B cell (primary cell): ENCODE measurements around the gene CRK. TPM values are rescaled to one million over a fixed set of nuclear protein-coding genes. Genes with fewer than 3 reads are reported as not detected.

ENCODE experiments used
- ATAC-seq: fragments of 200-7000 bp; cut with Tn5 transposase; one replicate; pipeline ENCODE4 v1.10.0; 2021; ENCODE audit warnings: low read depth, mild to moderate bottlenecking, moderate number of reproducible peaks, moderate library complexity
- CTCF ChIA-PET: fragments of 350-600 bp; sonication (Branson Sonifier 250); formaldehyde crosslinking; loops from one replicate; lab custom pipeline; 2021; ENCODE audit warnings: antibody characterized with exemption, inconsistent platforms; lab: Charles Lee
- POLR2A ChIA-PET: fragments of 350-600 bp; sonication (Branson Sonifier 250); formaldehyde crosslinking; loops from one replicate; lab custom pipeline; 2021; ENCODE audit warnings: antibody characterized with exemption; lab: Charles Lee
- DNase-seq: peaks from one replicate; pipeline ENCODE4 v3.0.0; 2013
- H2AFZ ChIP-seq: 2 replicates; pipeline ENCODE4 v1.6.1; 2012; ENCODE audit warnings: mild to moderate bottlenecking, low read depth, low read length; ENCODE audit not compliant: insufficient read depth, poor library complexity, severe bottlenecking
- H3K27ac ChIP-seq, 2 donors: 1 replicate in 1 of 2; 2 replicates in 1 of 2; pipeline ENCODE4 v1.5.1; 2012 to 2013; ENCODE audit warnings: low read length in 2 of 2, mild to moderate bottlenecking in 2 of 2, moderate library complexity in 1 of 2
- H3K27me3 ChIP-seq, 4 experiments: fragments of 200-600 bp in 1 of 4; sonication (generic) in 1 of 4; replicated peaks in 1 of 4; 1 replicate in 2 of 4; 2 replicates in 2 of 4; pipeline versions ENCODE4 v1.6.1 to v1.7.0; 2013 to 2016; ENCODE audit warnings: low read length in 3 of 4, mild to moderate bottlenecking in 2 of 4, mixed read lengths in 1 of 4, moderate library complexity in 1 of 4; ENCODE audit not compliant: insufficient read depth in 4 of 4, control insufficient read depth in 3 of 4; ENCODE audit errors: control extremely low read depth in 1 of 4
- H3K36me3 ChIP-seq, 2 experiments: replicated peaks in 1 of 2; 1 replicate in 1 of 2; 2 replicates in 1 of 2; pipeline versions ENCODE4 v1.6.1 to v1.7.1; 2013; ENCODE audit warnings: low read length in 1 of 2; ENCODE audit not compliant: insufficient read depth in 2 of 2, control insufficient read depth in 1 of 2; ENCODE audit errors: control extremely low read depth in 1 of 2, extremely low read depth in 1 of 2
- H3K4me1 ChIP-seq, 2 donors: fragments of 200-600 bp in 1 of 2; sonication (generic) in 1 of 2; 1 replicate in 1 of 2; 2 replicates in 1 of 2; pipeline versions ENCODE4 v1.5.1 to v1.6.1; 2013 to 2017; ENCODE audit warnings: low read length in 2 of 2; ENCODE audit not compliant: control insufficient read depth in 2 of 2, insufficient read depth in 2 of 2
- H3K4me2 ChIP-seq: replicated peaks from 2 replicates; pipeline ENCODE3; 2012; ENCODE audit warnings: mild to moderate bottlenecking, low read depth, low read length; ENCODE audit not compliant: poor library complexity, severe bottlenecking
- H3K4me3 ChIP-seq, 5 experiments: fragments of 200-600 bp in 1 of 5; sonication (generic) in 1 of 5; 1 replicate in 3 of 5; 2 replicates in 2 of 5; pipeline versions ENCODE4 v1.5.1 to v1.7.0; 2011 to 2016; ENCODE audit warnings: low read length in 4 of 5, mild to moderate bottlenecking in 4 of 5, low read depth in 2 of 5, control low read depth in 1 of 5, moderate library complexity in 1 of 5; ENCODE audit not compliant: insufficient read depth in 1 of 5; ENCODE audit errors: control extremely low read depth in 1 of 5, extremely low read depth in 1 of 5
- H3K79me2 ChIP-seq: fragments of 200-600 bp; sonication (generic); one replicate; pipeline ENCODE4 v1.6.0; 2016; ENCODE audit warnings: low read length; ENCODE audit not compliant: control insufficient read depth, insufficient read depth
- H3K9ac ChIP-seq: fragments of 200-600 bp; sonication (generic); 2 replicates; pipeline ENCODE4 v1.6.1; 2017; ENCODE audit warnings: mild to moderate bottlenecking, low read length, moderate library complexity
- H3K9me3 ChIP-seq, 3 donors: one replicate each; pipeline versions ENCODE4 v1.6.1 to v1.7.1; 2013; ENCODE audit warnings: low read length in 2 of 3; ENCODE audit not compliant: control insufficient read depth in 2 of 3, insufficient read depth in 1 of 3; ENCODE audit errors: control extremely low read depth in 1 of 3
- H4K20me1 ChIP-seq: 2 replicates; pipeline ENCODE4 v1.6.0; 2012; ENCODE audit warnings: mild to moderate bottlenecking, low read length; ENCODE audit not compliant: insufficient read depth, control insufficient read depth, poor library complexity, severe bottlenecking
- H3K27ac Mint-ChIP-seq: one replicate; pipeline ENCODE4 v1.8.0; 2021; ENCODE audit warnings: mixed read lengths
- H3K27me3 Mint-ChIP-seq: one replicate; pipeline ENCODE4 v1.8.0; 2021; ENCODE audit warnings: mixed read lengths
- H3K4me1 Mint-ChIP-seq: one replicate; pipeline ENCODE4 v1.8.0; 2021; ENCODE audit warnings: mixed read lengths
- H3K4me3 Mint-ChIP-seq: one replicate; pipeline ENCODE4 v1.8.0; 2021; ENCODE audit warnings: mixed read lengths
- H3K9me3 Mint-ChIP-seq: one replicate; pipeline ENCODE4 v1.8.0; 2022; ENCODE audit warnings: mixed read lengths; ENCODE audit not compliant: insufficient read depth
- CTCF ChIP-seq: fragments of 200-600 bp; IDR thresholded peaks from one replicate; pipeline ENCODE4 v1.8.0; 2022; ENCODE audit warnings: antibody characterized with exemption, mild to moderate bottlenecking
- EZH2 ChIP-seq: IDR thresholded peaks from 2 replicates; pipeline ENCODE4 v1.6.1; 2012; ENCODE audit warnings: borderline replicate concordance, low read depth, mild to moderate bottlenecking, moderate library complexity, low read length; ENCODE audit not compliant: insufficient read depth, poor library complexity, severe bottlenecking
- WGBS: methylation state at CpG from one replicate; pipeline ENCODE4 v1.1.5; 2013; ENCODE audit warnings: missing lambda C conversion rate; ENCODE audit not compliant: insufficient coverage; 5-methylcytosine and 5-hydroxymethylcytosine counted together
- intact Hi-C: fragments of 100-400 bp; cut with micrococcal nuclease; formaldehyde crosslinking; loops from one replicate; pipeline ENCODE4 v1.10.0; 2022
- polyA plus RNA-seq: library from polyadenylated mRNA; depleted of rRNA; stranded (reverse); fragments of >200 nt; gene quantifications from 2 replicates; pipeline ENCODE4 v1.2.3, GENCODE V29; 2012
- total RNA-seq, 2 donors: library from RNA; stranded (reverse); fragments of 120-200 nt in 1 of 2; gene quantifications; 1 replicate in 1 of 2; 2 replicates in 1 of 2; pipeline versions ENCODE4 v1.2.3 to v1.2.4, GENCODE V29; 2013 to 2022

Gene CRK
- total and polyA plus RNA-seq, 2 donors (not counting 1 experiment from before 2014, with no cell fraction given) = 8.2 to 36.4 TPM

- Histone ChIP-seq H4K20me1 (no peaks in the 10 kb centered on the region), H2AFZ (no peak overlapping the region), H3K79me2 (peaks cover 20% of the 10 kb centered on the region), H3K4me3 (no peak overlapping the region), H3K9ac (no peak overlapping the region), H3K4me2 (no peak overlapping the region), H3K27me3 (no peaks in the 10 kb centered on the region), H3K9me3 (no peaks in the 10 kb centered on the region), H3K27ac (no peak overlapping the region), H3K36me3 (peaks cover 0 to 45% of the 10 kb centered on the region in 2 experiments), H3K4me1 (no peaks in the 10 kb centered on the region)
- DNase-seq = no peak
- intact Hi-C loops = no loop called here
- Mint-ChIP-seq H3K9me3 (no peaks in the 10 kb centered on the region), H3K27me3 (no peaks in the 10 kb centered on the region), H3K4me1 (no peaks in the 10 kb centered on the region), H3K27ac (no peak overlapping the region), H3K4me3 (no peak overlapping the region)
- WGBS = 96% methylated on average over 10 of the region's 10 CpGs
- TF ChIP-seq CTCF = no peak
- TF ChIP-seq EZH2 = no peak
- ChIA-PET POLR2A (no interaction called here), CTCF (interaction anchor here (1.7 kb wide), 1 partner anchor 12 kb away, joined by 6 read pairs; the partner anchor contains the start of gene INPP5K)
- ATAC-seq = no peak
Observed at GRCh38 chr17:1503699-1504098, 47.7 kb upstream of the CRK start.

- H3K4me2 ChIP-seq = no peak overlapping the region
- no peaks in the 10 kb centered on the region for H3K79me2 ChIP-seq
- no peaks in the 10 kb centered on the region for H4K20me1 ChIP-seq
- H3K36me3 ChIP-seq = peaks cover 0 to 37% of the 10 kb centered on the region in 2 experiments
- H2AFZ ChIP-seq = no peak overlapping the region
- TF ChIP-seq EZH2 = no peak
- no peak for TF ChIP-seq CTCF
- no peak overlapping the region for H3K27ac Mint-ChIP-seq
- H3K4me3 Mint-ChIP-seq = no peak overlapping the region
- DNase-seq = no peak
- no peaks in the 10 kb centered on the region for H3K27me3 Mint-ChIP-seq
- no peaks in the 10 kb centered on the region for H3K4me1 Mint-ChIP-seq
- ChIA-PET CTCF (interaction anchor here (0.6 to 1.0 kb wide), 2 partner anchors 13 to 16 kb away, joined by 3 read pairs; no protein-coding TSS in a partner anchor), POLR2A (interaction anchor here (0.6 kb wide), 1 partner anchor 165 kb away, joined by 9 read pairs; no protein-coding TSS in a partner anchor)
- no peak overlapping the region for H3K4me3 ChIP-seq
- no peak for ATAC-seq
- intact Hi-C loops = no loop called here
- H3K9ac ChIP-seq = no peak overlapping the region
- 79% methylated on average over 8 of the region's 9 CpGs for WGBS
- no peaks in the 10 kb centered on the region for H3K4me1 ChIP-seq
- H3K9me3 Mint-ChIP-seq = no peaks in the 10 kb centered on the region
- H3K9me3 ChIP-seq = no peaks in the 10 kb centered on the region
- no peak overlapping the region for H3K27ac ChIP-seq
- no peaks in the 10 kb centered on the region for H3K27me3 ChIP-seq
Observed at GRCh38 chr17:1498869-1499268, 42.8 kb upstream of the CRK start.
